ENCODE data around the gene JAM3.

The JAM3 gene

GRCh38 chr11:134155456-134155855 is 86.6 kb downstream of the JAM3 start:
- no peak for TF ChIP-seq CTCF (IDR thresholded peaks at IDR 0.05; ENCODE audit: low read length)
- Histone ChIP-seq H3K4me3 (ENCODE audit: low read length) (no peak overlapping the region), H3K79me2 (ENCODE audit: low read length) (no peaks in the 10 kb centered on the region), H3F3A (ENCODE audit: insufficient read depth, low read length) (no peaks in the 10 kb centered on the region), H3K27me3 (replicated peaks; ENCODE audit: insufficient read depth, low read length) (no peaks in the 10 kb centered on the region), H3K9me3 (replicated peaks; ENCODE audit: insufficient read depth, low read length) (no peaks in the 10 kb centered on the region), H3K9ac (ENCODE audit: low read length) (no peak overlapping the region), H4K20me1 (ENCODE audit: insufficient read depth, low read length) (no peaks in the 10 kb centered on the region), H3K4me1 (ENCODE audit: low read length) (no peaks in the 10 kb centered on the region), H2AFZ (ENCODE audit: low read length) (no peak overlapping the region), H3K36me3 (replicated peaks; ENCODE audit: insufficient read depth, low read length) (peaks cover 22% of the 10 kb centered on the region), H3K27ac (ENCODE audit: low read length) (no peak overlapping the region), H3K4me2 (ENCODE audit: low read depth, low read length) (no peak overlapping the region), H3K9me2 (replicated peaks; ENCODE audit: insufficient read depth, low read length) (no peaks in the 10 kb centered on the region)
- no peak for DNase-seq

- Histone ChIP-seq H2AFZ (ENCODE audit: low read length) (no peak overlapping the region), H3F3A (ENCODE audit: insufficient read depth, low read length) (no peaks in the 10 kb centered on the region), H3K36me3 (replicated peaks; ENCODE audit: insufficient read depth, low read length) (peaks cover 27% of the 10 kb centered on the region), H3K27ac (ENCODE audit: low read length) (no peak overlapping the region), H3K27me3 (replicated peaks; ENCODE audit: insufficient read depth, low read length) (no peaks in the 10 kb centered on the region), H3K9me3 (replicated peaks; ENCODE audit: insufficient read depth, low read length) (no peaks in the 10 kb centered on the region), H3K79me2 (ENCODE audit: low read length) (no peaks in the 10 kb centered on the region), H3K4me3 (ENCODE audit: low read length) (no peak overlapping the region), H4K20me1 (ENCODE audit: insufficient read depth, low read length) (no peaks in the 10 kb centered on the region), H3K9ac (ENCODE audit: low read length) (no peak overlapping the region), H3K4me2 (ENCODE audit: low read depth, low read length) (no peak overlapping the region), H3K4me1 (ENCODE audit: low read length) (no peaks in the 10 kb centered on the region), H3K9me2 (replicated peaks; ENCODE audit: insufficient read depth, low read length) (no peaks in the 10 kb centered on the region)
- no peak for DNase-seq
- TF ChIP-seq CTCF (IDR thresholded peaks at IDR 0.05; ENCODE audit: low read length): no peak
- TF ChIP-seq EZH2 (optimal IDR thresholded peaks at IDR 0.05; ENCODE audit: low read depth, low read length): no peak
- no peak for TF ChIP-seq EZH2phosphoT487 (IDR thresholded peaks at IDR 0.05; ENCODE audit: low read length)
Measured at GRCh38 chr11:134155946-134156865, 87.3 kb downstream of the JAM3 start.

GRCh38 chr11:134157451-134157850 is 88.6 kb downstream of the JAM3 start:
- no peaks in the 10 kb centered on the region for H3K9me2 ChIP-seq (replicated peaks; ENCODE audit: insufficient read depth, low read length)
- peaks cover 34% of the 10 kb centered on the region for H3K36me3 ChIP-seq (replicated peaks; ENCODE audit: insufficient read depth, low read length)
- no peak for TF ChIP-seq EZH2 (optimal IDR thresholded peaks at IDR 0.05; ENCODE audit: low read depth, low read length)
- no peak for TF ChIP-seq CTCF (IDR thresholded peaks at IDR 0.05; ENCODE audit: low read length)
- TF ChIP-seq EZH2phosphoT487 (IDR thresholded peaks at IDR 0.05; ENCODE audit: low read length): no peak
- H3K9me3 ChIP-seq (replicated peaks; ENCODE audit: insufficient read depth, low read length): no peaks in the 10 kb centered on the region
- no peaks in the 10 kb centered on the region for H3K79me2 ChIP-seq (ENCODE audit: low read length)
- H3F3A ChIP-seq (ENCODE audit: insufficient read depth, low read length): no peaks in the 10 kb centered on the region
- H3K27me3 ChIP-seq (replicated peaks; ENCODE audit: insufficient read depth, low read length): no peaks in the 10 kb centered on the region
- H3K9ac ChIP-seq (ENCODE audit: low read length): no peak overlapping the region
- no peak for DNase-seq
- no peak overlapping the region for H3K4me2 ChIP-seq (ENCODE audit: low read depth, low read length)
- H4K20me1 ChIP-seq (ENCODE audit: insufficient read depth, low read length): no peaks in the 10 kb centered on the region
- no peak overlapping the region for H2AFZ ChIP-seq (ENCODE audit: low read length)
- H3K4me1 ChIP-seq (ENCODE audit: low read length): no peaks in the 10 kb centered on the region
- H3K27ac ChIP-seq (ENCODE audit: low read length): no peak overlapping the region
- H3K4me3 ChIP-seq (ENCODE audit: low read length): no peak overlapping the region
